Epithelial cell of proximal tubule (primary cell): ENCODE results near the gene PLN. TPM values are rescaled to one million over a fixed set of nuclear protein-coding genes. Genes with fewer than 3 reads are reported as not detected.

Source experiments
- DNase-seq: peaks from one replicate; pipeline ENCODE4 v3.0.0-alpha.2; 2011; ENCODE audit warnings: low read depth
- H3K4me3 ChIP-seq: 2 replicates; pipeline ENCODE4 v1.5.1; 2011; ENCODE audit warnings: low read depth, mild to moderate bottlenecking, low read length
- CTCF ChIP-seq: conservative IDR thresholded peaks from 2 replicates; pipeline ENCODE4 v1.5.1; 2012; ENCODE audit warnings: low read depth, mild to moderate bottlenecking, low read length
- total RNA-seq: library from RNA; depleted of rRNA; stranded (reverse); fragments of >200 nt; gene quantifications from 2 replicates; pipeline ENCODE4 v1.2.3, GENCODE V29; 2015

PLN gene
- total RNA-seq, 1 donor from 2014 or later: not detected

DNA sequence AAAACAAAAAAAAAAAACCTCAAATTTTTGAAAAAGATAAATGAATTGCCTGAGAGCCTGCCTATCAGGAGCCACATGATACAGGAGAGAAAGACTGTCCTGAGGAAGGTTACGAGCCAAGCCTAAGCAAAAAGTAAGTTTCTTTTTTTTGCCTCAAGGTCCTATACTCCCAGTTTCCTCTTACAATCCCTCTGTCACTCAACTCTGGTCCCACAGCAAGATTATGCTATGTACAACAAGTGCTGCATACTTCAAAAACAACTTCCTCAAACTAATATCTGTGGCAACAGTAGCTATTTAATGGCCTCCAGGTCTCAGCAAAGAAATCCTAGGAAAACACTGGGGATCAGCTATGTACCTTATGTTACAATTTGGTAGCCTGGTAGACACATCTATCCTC is 46.8 kb downstream of the PLN start:
- no peak for DNase-seq
- no peak overlapping the region for H3K4me3 ChIP-seq
- no peak for TF ChIP-seq CTCF

GRCh38 chr6:118596774-118597320 is 48.8 kb downstream of the PLN start:
- TF ChIP-seq CTCF: no peak
- H3K4me3 ChIP-seq: no peak overlapping the region

DNA sequence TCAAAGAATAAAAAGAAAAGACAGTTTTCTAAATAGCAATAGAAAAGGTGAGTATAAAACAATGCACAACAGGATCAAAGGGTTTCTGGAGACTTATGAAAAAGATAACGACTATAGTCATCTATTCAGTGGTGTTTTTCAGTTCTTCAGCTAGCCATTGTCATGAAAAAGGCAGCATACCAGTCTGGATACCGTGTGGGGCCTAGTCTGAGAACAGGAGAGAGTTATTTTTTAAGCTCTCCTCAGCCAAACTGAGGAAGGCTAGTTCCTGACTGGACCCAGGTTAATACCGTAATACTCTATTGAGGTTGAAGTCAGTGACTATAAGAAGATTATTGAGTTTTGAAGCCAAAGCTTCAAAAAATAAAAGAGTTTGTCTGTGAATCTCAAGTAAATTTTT is 49.5 kb downstream of the PLN start:
- H3K4me3 ChIP-seq: no peak overlapping the region
- TF ChIP-seq CTCF: no peak
- no peak for DNase-seq

More at GRCh38 chr6:118596774-118597320, 48.8 kb downstream of the PLN start:
- DNase-seq: no peak

DNA sequence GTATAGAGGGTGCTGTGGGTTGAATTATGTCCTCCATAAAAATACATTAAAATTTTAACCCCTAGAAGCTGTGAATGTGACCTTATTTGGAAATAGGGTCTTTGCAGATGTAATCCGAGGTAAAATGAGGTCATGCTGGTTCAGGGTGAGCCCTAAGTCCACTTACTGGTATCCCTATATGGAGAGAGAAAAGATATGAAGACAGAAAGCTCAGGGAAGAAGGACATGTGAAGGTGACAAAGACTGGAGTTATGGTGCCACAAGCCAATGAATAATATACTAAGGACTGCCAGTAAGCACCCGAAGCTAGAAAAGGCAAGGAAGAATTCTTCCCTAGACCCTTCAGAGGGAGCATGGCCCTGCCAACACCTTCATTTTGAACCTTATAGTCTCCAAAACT is 50.2 kb downstream of the PLN start:
- no peak overlapping the region for H3K4me3 ChIP-seq
- DNase-seq: no peak
- TF ChIP-seq CTCF: no peak

- DNase-seq: no peak
- no peak for TF ChIP-seq CTCF
- no peak overlapping the region for H3K4me3 ChIP-seq
Measured at GRCh38 chr6:118602300-118602699, 54.2 kb downstream of the PLN start.

GRCh38 chr6:118603372-118603771 is 55.3 kb downstream of the PLN start:
- TF ChIP-seq CTCF: no peak
- no peak for DNase-seq
- H3K4me3 ChIP-seq: no peak overlapping the region

- DNase-seq: no peak
- no peak overlapping the region for H3K4me3 ChIP-seq
- no peak for TF ChIP-seq CTCF
Measured at GRCh38 chr6:118606268-118606667, 58.2 kb downstream of the PLN start.
